ENCODE measurements around the gene SH2B3.
"Not testable (repeated sequence)": the region's sequence is repeated elsewhere in the genome, so short reads cannot be mapped to it uniquely, and the experiment has no call there.

SH2B3 gene

GRCh38 chr12:111462210-111462769, 56.6 kb downstream of the SH2B3 start:
- DNase-seq (ENCODE audit: low spot score) = no peak

GRCh38 chr12:111467092-111467856, 61.6 kb downstream of the SH2B3 start:
- no peak for DNase-seq (ENCODE audit: low spot score)

DNA sequence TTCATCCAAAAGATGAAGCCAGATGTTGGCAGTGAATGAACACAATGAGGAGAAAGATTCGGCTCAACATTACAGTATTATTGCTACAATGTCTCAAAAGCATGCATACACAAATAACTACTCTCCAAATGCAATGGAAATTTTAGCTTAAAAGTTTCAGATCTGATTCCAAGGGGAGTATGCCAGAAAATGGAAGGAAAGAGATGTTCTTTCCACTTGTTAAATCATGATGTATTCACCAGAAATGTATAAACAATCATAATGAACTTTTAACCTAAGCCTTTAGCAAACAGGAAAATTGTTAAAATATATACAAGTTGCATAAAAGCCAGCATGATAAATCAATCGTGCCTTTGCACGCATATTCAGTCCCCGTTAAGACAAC, 62.1 kb downstream of the SH2B3 start:
- DNase-seq (ENCODE audit: low spot score) = no peak

DNA sequence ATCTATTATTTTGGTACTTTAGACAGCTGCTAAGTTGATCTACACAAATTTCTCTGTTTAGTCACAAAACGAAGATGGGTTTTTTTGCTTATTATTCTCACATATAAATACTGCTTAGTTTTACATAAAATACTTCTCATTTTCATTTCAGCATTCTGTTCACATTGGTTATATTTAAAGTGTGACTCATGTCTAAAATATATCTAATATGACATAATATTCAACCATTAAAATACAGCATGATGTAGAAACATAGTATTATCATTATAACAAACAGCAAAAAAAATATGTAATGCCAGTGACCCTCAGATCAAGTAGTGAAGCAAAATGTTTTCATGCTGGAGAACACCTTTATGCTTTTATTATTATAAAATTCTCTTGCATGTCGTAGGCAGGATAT, 63.7 kb downstream of the SH2B3 start:
- no peak for DNase-seq (ENCODE audit: low spot score)

GRCh38 chr12:111471236-111471635, 65.5 kb downstream of the SH2B3 start:
- DNase-seq (ENCODE audit: low spot score) = no peak

- no peak for DNase-seq (ENCODE audit: low spot score)
Observed at GRCh38 chr12:111482462-111482861, 76.7 kb downstream of the SH2B3 start.

- no peak for DNase-seq (ENCODE audit: low spot score)
Observed at GRCh38 chr12:111488271-111488670, 82.5 kb downstream of the SH2B3 start.

DNA sequence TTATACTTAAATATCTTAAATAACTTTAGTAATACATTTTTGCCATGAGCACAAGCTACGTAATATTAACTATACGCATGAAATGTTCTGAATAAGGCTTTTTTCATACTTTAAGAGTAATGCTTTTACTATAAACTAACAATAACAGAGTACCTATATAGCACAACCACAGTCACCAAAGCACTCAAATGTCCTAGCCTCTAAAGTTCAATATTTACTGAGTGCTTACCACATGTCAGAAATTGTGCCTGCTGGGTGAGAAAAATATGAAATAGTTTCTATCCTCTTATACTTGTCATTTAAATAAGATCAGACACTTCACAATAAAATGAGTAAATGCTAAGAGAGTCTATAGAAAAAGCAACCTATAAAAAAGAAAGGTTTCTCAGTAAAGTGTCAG, 83.1 kb downstream of the SH2B3 start:
- no peak for DNase-seq (ENCODE audit: low spot score)

DNA sequence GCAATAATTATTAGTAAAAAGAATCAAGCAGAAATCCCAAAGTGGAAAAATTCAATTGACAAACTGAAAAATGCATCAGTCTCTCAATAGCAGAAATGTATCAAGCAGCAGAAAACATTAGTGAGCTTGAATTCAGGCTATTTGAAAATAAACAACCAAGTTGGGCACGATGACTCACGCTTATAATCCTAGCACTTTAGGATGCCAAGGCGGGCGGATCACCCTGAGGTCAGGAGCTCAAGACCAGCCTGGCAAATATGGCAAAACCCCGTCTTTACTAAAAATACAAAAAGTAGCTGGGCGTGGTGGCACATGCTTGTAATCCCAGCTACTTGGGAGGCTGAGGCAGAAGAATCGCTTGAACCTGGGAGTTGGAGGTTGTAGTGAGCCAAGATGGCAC, 87.3 kb downstream of the SH2B3 start:
- DNase-seq (ENCODE audit: low spot score) = not testable (repeated sequence)

DNA sequence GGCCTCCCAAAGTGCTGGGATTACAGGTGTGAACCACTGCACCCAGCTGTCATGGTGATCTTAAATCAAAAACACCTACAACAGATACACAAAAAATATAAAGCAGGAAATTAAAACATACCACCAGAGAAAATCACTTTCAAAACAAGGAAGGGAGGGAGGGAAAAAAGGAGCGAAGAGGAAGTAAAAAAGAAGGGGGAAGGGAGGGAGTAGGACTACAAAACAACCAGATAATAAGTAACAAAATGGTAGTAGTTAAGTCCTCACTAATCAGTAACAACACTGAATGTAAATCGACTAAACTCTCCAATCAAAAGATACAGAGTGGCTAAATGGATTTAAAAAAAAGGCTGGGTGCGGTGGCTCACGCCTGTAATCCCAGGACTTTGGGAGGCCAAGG, 89.0 kb downstream of the SH2B3 start:
- DNase-seq (ENCODE audit: low spot score) = no peak
